CD4-positive, CD25-positive, alpha-beta regulatory T cell (primary cell): ENCODE data around the gene TYW5. TPM values are rescaled to one million over a fixed set of nuclear protein-coding genes. Genes with fewer than 3 reads are reported as not detected.

ENCODE experiments used
- polyA plus RNA-seq, 4 donors: library from polyadenylated mRNA; unstranded; fragments of 300-500 nt; fragmentation: Illumina TruSeq; gene quantifications; one replicate each; pipeline ENCODE4 v1.2.3, GENCODE V29; 2021
- total RNA-seq: library from RNA; stranded (reverse); gene quantifications from one replicate; pipeline ENCODE4 v1.2.3, GENCODE V29; 2022

The TYW5 gene
- total and polyA plus RNA-seq, 5 donors from 2014 or later = 4.0 to 14.1 (median 4.8) TPM

Other genes with a start within 250 kb of the TYW5 start
- 0.32 TPM for gene FTCDNL1, start 104.3 kb downstream of the TYW5 start, total RNA-seq
- 1 to 10 TPM in 1 of 4 donors, under 1 TPM in 2, not detected in 1; 0.28 to 1.3 (median 0.56) TPM for gene FTCDNL1, start 104.3 kb downstream of the TYW5 start, polyA plus RNA-seq
- gene C2orf69, start 44.2 kb downstream of the TYW5 start, total RNA-seq = 17.2 TPM
- gene C2orf69, start 44.2 kb downstream of the TYW5 start, polyA plus RNA-seq = 10 to 100 TPM; 12.4 to 16.1 (median 14.3) TPM
- gene MAIP1, start 91 bp upstream of the TYW5 start, total RNA-seq = 23.3 TPM
- gene MAIP1, start 91 bp upstream of the TYW5 start, polyA plus RNA-seq = 10 to 100 TPM; 17.7 to 25.5 (median 20.4) TPM